Midbrain (tissue), 1 donor: Measurements from ENCODE around the gene NPTX1.

Experiments used
- DNase-seq: peaks from one replicate; lab custom pipeline; 2025; lab: John Stamatoyannopoulos, UW

The NPTX1 gene

GRCh38 chr17:80478487-80479245, 2.3 kb upstream of the NPTX1 start:
- DNase-seq, result no peak

GRCh38 chr17:80477647-80478478, 1.5 kb upstream of the NPTX1 start:
- DNase-seq, result peak; percentile 14

GRCh38 chr17:80476877-80477646, 655 bp upstream of the NPTX1 start:
- DNase-seq, result no peak

- no peak for DNase-seq
These were observed 1.2 kb downstream of the NPTX1 start for GRCh38 chr17:80474961-80475909.

- DNase-seq, result peak; percentile 29
These were observed 2.0 kb downstream of the NPTX1 start for GRCh38 chr17:80474231-80474960.

- no peak for DNase-seq
These were observed 2.7 kb downstream of the NPTX1 start for GRCh38 chr17:80473701-80474100.

GRCh38 chr17:80472996-80473395, 3.4 kb downstream of the NPTX1 start:
- no peak for DNase-seq

- DNase-seq, result no peak
These were observed 4.5 kb downstream of the NPTX1 start for GRCh38 chr17:80471922-80472321.

- DNase-seq, result no peak
These were observed 5.8 kb downstream of the NPTX1 start for GRCh38 chr17:80470603-80471002.

- no peak for DNase-seq
These were observed 6.7 kb downstream of the NPTX1 start for GRCh38 chr17:80469667-80470066.

GRCh38 chr17:80468781-80469493, 7.5 kb downstream of the NPTX1 start:
- no peak for DNase-seq

- no peak for DNase-seq
These were observed 8.2 kb downstream of the NPTX1 start for GRCh38 chr17:80468242-80468641.

GRCh38 chr17:80466188-80466705, 10.2 kb downstream of the NPTX1 start:
- DNase-seq, result no peak

GRCh38 chr17:80465327-80465974, 11.0 kb downstream of the NPTX1 start:
- no peak for DNase-seq

- no peak for DNase-seq
These were observed 11.9 kb downstream of the NPTX1 start for GRCh38 chr17:80464486-80464885.

- no peak for DNase-seq
These were observed 12.5 kb downstream of the NPTX1 start for GRCh38 chr17:80463784-80464400.

GRCh38 chr17:80461528-80462160, 14.8 kb downstream of the NPTX1 start:
- DNase-seq, result no peak

- peak; percentile 13 for DNase-seq
These were observed 16.0 kb downstream of the NPTX1 start for GRCh38 chr17:80460429-80460834.
